HL-60 (cell line): Measurements from ENCODE around the gene ZNF638.

Experiments
- DNase-seq, 2 experiments: peaks; one replicate each; pipeline ENCODE4 v3.0.0-alpha.2; 2010 to 2020; ENCODE audit warnings: low read depth in 1 of 2, low spot score in 1 of 2
- H3K27ac ChIP-seq: fragments of 250-450 bp; sonication (Bioruptor Pico); replicated peaks from 2 replicates; pipeline ENCODE4 v1.5.1; 2020; ENCODE audit warnings: mild to moderate bottlenecking, moderate library complexity
- H3K27me3 ChIP-seq: fragments of 250-450 bp; sonication (Bioruptor Pico); 2 replicates; pipeline ENCODE4 v1.5.1; 2021; ENCODE audit warnings: mild to moderate bottlenecking, moderate library complexity; ENCODE audit not compliant: insufficient read depth, poor library complexity, severe bottlenecking
- H3K4me3 ChIP-seq: replicated peaks from 2 replicates; pipeline ENCODE4 v1.5.1; 2011; ENCODE audit warnings: mild to moderate bottlenecking, control low read depth, low read length; ENCODE audit not compliant: insufficient read depth
- GABPA ChIP-seq: IDR thresholded peaks from 2 replicates; pipeline ENCODE4 v1.6.1; 2012; ENCODE audit warnings: low read depth
- POLR2AphosphoS5 ChIP-seq: IDR thresholded peaks from 2 replicates; pipeline ENCODE4 v1.6.1; 2012; ENCODE audit warnings: low read depth
- SPI1 ChIP-seq: IDR thresholded peaks from 2 replicates; pipeline ENCODE4 v1.6.1; 2012; ENCODE audit warnings: low read depth, mild to moderate bottlenecking, borderline replicate concordance
- TF ChIP-seq, protein P1 (sequence below): IDR thresholded peaks from 2 replicates; pipeline ENCODE4 v1.6.1; 2012; ENCODE audit warnings: low read depth; ENCODE audit not compliant: insufficient replicate concordance
- TF ChIP-seq, protein P2 (sequence below): IDR thresholded peaks from one replicate; pipeline ENCODE4 v1.5.1; 2011; ENCODE audit warnings: low read length, control low read depth, inconsistent platforms; ENCODE audit not compliant: insufficient read depth

Gene ZNF638

DNA sequence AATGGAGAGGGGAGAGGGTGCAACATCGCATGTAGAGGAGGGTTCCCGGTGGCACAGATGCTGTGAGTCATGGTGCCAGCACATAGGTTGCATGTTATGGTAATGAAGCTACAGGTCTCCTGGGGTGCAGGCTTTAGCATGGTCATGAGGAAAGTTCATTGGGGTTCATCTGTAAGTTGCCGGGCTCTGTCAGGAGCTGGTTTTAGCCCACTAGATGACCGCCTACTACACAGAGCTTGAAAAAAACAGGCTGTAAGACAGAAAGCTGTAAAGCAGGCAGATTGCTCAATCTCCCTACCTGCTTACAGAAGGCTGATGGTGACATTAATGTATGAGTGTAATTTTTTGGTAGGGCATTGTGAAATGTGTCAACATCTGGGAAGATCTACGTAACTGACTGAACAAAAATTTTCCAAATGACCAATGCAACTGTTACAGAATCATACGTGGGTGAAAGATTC is 145.7 kb downstream of the ZNF638 start:
- Histone ChIP-seq H3K27ac (peak overlapping the region; percentile 37), H3K4me3 (no peak overlapping the region), H3K27me3 (no peaks in the 10 kb centered on the region)
- DNase-seq, result peak; percentile 67 to 81
- TF ChIP-seq GABPA (no peak), POLR2AphosphoS5 (no peak), SPI1 (no peak)
- TF ChIP-seq, protein P1, sequence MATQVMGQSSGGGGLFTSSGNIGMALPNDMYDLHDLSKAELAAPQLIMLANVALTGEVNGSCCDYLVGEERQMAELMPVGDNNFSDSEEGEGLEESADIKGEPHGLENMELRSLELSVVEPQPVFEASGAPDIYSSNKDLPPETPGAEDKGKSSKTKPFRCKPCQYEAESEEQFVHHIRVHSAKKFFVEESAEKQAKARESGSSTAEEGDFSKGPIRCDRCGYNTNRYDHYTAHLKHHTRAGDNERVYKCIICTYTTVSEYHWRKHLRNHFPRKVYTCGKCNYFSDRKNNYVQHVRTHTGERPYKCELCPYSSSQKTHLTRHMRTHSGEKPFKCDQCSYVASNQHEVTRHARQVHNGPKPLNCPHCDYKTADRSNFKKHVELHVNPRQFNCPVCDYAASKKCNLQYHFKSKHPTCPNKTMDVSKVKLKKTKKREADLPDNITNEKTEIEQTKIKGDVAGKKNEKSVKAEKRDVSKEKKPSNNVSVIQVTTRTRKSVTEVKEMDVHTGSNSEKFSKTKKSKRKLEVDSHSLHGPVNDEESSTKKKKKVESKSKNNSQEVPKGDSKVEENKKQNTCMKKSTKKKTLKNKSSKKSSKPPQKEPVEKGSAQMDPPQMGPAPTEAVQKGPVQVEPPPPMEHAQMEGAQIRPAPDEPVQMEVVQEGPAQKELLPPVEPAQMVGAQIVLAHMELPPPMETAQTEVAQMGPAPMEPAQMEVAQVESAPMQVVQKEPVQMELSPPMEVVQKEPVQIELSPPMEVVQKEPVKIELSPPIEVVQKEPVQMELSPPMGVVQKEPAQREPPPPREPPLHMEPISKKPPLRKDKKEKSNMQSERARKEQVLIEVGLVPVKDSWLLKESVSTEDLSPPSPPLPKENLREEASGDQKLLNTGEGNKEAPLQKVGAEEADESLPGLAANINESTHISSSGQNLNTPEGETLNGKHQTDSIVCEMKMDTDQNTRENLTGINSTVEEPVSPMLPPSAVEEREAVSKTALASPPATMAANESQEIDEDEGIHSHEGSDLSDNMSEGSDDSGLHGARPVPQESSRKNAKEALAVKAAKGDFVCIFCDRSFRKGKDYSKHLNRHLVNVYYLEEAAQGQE, result no peak
- TF ChIP-seq, protein P2, sequence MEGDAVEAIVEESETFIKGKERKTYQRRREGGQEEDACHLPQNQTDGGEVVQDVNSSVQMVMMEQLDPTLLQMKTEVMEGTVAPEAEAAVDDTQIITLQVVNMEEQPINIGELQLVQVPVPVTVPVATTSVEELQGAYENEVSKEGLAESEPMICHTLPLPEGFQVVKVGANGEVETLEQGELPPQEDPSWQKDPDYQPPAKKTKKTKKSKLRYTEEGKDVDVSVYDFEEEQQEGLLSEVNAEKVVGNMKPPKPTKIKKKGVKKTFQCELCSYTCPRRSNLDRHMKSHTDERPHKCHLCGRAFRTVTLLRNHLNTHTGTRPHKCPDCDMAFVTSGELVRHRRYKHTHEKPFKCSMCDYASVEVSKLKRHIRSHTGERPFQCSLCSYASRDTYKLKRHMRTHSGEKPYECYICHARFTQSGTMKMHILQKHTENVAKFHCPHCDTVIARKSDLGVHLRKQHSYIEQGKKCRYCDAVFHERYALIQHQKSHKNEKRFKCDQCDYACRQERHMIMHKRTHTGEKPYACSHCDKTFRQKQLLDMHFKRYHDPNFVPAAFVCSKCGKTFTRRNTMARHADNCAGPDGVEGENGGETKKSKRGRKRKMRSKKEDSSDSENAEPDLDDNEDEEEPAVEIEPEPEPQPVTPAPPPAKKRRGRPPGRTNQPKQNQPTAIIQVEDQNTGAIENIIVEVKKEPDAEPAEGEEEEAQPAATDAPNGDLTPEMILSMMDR, result no peak

DNA sequence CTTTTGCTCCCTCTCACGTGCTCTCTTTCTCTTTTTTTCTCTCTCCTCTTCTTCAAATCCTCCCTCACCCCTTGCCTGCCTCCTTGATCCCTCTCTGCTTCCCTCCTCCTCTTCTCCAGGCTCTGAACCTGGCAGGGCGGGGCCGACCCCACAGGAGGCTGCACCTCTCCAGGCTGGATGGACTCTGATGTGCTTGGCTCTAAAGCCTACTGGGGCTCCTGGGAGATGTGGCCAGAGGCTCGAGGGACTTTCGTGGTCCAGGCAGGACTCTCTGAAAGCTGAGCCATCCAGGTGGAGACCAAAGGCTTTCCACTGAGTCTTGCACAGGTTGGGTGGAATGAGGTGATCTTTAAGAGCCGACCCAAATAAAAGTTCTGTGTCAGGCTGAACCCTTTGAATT is 147.2 kb downstream of the ZNF638 start:
- DNase-seq, result no peak
- H3K27me3 ChIP-seq, result no peaks in the 10 kb centered on the region
- TF ChIP-seq, protein P2, result no peak
- no peak for TF ChIP-seq POLR2AphosphoS5
- no peak for TF ChIP-seq GABPA
- TF ChIP-seq SPI1, result no peak
- TF ChIP-seq, protein P1, result no peak
- H3K4me3 ChIP-seq, result no peak overlapping the region
- peak overlapping the region; percentile 21; the same call in 1 of the 2 replicates for H3K27ac ChIP-seq

DNA sequence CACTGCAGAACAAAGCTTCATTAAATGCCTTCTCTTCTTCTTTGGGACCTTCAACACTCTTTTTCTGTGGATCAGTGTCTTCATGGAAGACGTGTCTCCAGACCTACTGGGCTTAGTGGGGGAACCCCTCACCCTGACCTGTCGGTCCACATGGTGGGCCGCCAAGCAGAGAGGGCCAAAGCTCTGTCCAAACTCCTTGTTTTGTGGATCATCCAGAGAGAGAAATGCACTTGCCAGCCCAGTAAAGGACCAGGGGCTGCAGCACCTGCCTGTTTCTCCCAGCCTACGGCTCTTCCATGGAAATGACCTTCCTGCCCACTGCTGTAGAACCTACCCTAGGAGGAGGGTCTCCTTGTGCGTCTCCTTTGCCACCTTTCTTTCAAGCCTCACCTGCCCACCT is 147.7 kb downstream of the ZNF638 start:
- Histone ChIP-seq H3K4me3 (no peak overlapping the region), H3K27me3 (no peaks in the 10 kb centered on the region), H3K27ac (no peak overlapping the region)
- DNase-seq, result no peak
- TF ChIP-seq GABPA (no peak), POLR2AphosphoS5 (no peak), SPI1 (no peak)
- TF ChIP-seq, protein P2, result no peak
- TF ChIP-seq, protein P1, result no peak
